ENCODE measurements around the gene DHDDS.

- TF ChIP-seq CTCF (IDR thresholded peaks at IDR 0.05) (no peak), POLR2AphosphoS5 (IDR thresholded peaks at IDR 0.05) (no peak), POLR2A (IDR thresholded peaks at IDR 0.05) (no peak)
Measured at GRCh38 chr1:26440259-26440658, 8.1 kb downstream of the DHDDS start.

All from prostate gland (tissue), 2 donors.